ENCODE measurements around the gene ADAMTS2.

ADAMTS2 gene

DNA sequence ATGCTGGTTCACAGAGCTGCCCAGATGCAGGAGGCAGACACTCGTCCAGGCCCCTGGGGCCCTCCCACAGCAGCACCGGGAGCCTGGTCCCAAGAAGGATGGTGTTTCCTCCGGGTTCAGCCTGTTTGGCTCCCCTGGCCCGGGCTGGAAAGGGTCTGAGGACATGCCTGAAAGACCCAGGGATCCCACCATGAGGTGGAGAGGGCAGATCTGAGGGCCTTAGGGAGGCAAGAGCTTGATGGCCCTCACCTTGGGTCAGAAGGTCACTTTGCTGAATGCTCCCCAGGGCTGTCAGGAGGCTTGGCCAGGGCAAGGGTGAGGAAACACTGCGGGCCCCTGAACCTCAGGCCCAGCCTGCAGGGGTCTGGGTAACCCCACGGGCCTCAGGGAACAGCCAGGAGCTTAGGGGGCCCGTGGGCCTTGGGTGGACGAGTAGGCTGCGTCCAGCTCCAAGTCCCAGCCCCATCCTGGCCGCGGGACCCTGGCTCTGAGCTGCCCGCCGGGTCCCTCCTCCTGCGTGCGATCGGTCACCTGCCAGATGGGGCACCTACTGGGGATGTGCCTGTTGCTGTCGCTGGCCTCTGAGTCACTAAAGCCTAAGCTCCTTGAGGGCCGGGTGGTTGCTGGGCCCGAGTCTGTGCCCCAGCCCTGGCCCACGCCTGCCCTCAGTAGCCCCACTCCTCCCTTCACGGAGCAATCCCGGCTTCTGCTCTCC, 178.9 kb downstream of the ADAMTS2 start:
- TF ChIP-seq, protein P1, sequence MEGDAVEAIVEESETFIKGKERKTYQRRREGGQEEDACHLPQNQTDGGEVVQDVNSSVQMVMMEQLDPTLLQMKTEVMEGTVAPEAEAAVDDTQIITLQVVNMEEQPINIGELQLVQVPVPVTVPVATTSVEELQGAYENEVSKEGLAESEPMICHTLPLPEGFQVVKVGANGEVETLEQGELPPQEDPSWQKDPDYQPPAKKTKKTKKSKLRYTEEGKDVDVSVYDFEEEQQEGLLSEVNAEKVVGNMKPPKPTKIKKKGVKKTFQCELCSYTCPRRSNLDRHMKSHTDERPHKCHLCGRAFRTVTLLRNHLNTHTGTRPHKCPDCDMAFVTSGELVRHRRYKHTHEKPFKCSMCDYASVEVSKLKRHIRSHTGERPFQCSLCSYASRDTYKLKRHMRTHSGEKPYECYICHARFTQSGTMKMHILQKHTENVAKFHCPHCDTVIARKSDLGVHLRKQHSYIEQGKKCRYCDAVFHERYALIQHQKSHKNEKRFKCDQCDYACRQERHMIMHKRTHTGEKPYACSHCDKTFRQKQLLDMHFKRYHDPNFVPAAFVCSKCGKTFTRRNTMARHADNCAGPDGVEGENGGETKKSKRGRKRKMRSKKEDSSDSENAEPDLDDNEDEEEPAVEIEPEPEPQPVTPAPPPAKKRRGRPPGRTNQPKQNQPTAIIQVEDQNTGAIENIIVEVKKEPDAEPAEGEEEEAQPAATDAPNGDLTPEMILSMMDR (IDR thresholded peaks at IDR 0.05; ENCODE audit: borderline replicate concordance, insufficient read depth, low read depth, low read length): no peak

DNA sequence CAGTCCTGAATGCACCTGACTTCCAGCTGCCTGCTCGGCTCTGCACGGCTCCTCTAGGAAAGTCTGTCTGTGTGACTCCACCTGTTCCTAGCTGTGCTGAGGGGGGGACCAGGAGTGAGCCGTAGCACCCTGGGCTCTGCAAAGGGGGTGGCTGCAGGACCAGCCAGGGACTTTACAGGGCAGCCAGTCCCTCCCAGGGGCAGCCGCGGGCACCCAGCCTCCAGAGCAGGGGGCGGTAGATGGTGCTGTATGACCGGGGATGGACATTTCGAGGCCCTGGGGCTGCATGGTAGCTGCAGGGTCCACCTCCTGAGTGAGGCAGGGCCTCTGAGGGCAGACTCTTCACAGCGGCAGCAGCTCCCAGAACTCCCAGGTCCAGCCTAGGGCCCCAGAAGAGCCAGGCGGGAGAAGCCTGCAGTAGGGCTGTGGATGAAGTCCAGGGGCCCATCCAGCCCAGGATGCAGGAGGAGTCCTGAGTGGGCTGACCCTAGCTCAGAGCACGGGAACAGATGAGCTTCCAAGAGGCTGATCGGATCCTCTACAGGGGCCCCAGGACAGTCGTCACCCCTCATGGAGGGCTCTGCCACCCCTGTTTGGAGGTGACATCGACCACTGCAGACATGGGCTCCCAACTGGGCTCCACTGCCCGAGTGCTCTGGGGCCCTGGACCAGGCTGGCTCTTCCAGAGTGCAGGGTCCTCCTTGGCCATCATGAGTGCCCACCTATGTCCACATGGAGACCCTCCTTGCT, 179.7 kb downstream of the ADAMTS2 start:
- H3K4me3 ChIP-seq (ENCODE audit: low read depth, low read length): no peak overlapping the region
- TF ChIP-seq, protein P1 (IDR thresholded peaks at IDR 0.05; ENCODE audit: borderline replicate concordance, insufficient read depth, low read depth, low read length): no peak

More for the DNA sequence above, 178.9 kb downstream of the ADAMTS2 start:
- no peak overlapping the region for H3K4me3 ChIP-seq (ENCODE audit: low read depth, low read length)

DNA sequence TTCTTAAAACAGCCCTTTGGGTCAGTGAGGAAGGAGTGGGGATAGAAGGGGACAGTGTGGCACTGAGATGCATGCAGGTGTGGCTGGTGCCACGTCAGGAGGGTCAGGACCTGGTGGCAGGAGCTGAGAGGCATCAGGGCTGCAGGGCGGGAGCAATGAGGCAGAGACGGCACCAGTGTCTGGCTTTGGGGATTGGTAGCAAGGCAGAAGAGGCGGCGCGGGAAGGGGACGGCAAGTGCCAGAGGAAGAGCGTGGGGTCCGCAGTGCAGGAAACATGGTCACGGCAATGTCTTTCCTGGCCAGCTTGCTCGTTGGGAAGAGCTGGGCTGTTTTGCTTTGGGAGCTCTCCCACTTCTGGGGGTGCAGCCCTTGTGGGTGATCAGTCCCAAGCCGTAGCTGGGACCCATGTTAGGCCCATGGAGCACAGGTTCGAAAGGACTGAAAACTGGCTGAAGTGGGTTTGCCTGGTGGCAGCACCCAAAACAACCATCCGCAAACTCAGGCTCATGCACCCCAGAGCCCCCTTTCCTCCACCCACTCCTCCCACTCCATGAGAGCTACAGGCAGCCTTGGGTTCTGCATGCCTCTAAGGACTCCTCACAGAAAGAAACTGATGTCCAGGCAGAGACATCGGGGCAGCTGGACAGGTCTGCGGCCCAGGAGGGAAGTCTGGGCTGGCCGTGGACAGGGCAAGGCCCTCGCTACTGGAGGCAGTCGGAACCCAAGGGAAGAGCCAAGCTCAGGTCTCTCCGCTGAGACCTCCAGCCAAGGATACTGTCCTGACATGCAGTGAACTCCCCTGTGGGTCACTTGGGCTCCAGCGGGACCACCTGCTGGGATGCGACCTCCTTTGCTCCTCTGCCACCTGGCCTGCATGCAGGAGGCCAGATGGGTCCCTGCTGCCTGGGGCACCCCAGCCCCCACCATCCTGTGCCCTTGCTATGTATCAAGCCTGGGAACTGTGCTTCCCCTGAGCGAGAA, 180.6 kb downstream of the ADAMTS2 start:
- TF ChIP-seq, protein P1 (IDR thresholded peaks at IDR 0.05; ENCODE audit: borderline replicate concordance, insufficient read depth, low read depth, low read length): no peak
- no peak overlapping the region for H3K4me3 ChIP-seq (ENCODE audit: low read depth, low read length)

DNA sequence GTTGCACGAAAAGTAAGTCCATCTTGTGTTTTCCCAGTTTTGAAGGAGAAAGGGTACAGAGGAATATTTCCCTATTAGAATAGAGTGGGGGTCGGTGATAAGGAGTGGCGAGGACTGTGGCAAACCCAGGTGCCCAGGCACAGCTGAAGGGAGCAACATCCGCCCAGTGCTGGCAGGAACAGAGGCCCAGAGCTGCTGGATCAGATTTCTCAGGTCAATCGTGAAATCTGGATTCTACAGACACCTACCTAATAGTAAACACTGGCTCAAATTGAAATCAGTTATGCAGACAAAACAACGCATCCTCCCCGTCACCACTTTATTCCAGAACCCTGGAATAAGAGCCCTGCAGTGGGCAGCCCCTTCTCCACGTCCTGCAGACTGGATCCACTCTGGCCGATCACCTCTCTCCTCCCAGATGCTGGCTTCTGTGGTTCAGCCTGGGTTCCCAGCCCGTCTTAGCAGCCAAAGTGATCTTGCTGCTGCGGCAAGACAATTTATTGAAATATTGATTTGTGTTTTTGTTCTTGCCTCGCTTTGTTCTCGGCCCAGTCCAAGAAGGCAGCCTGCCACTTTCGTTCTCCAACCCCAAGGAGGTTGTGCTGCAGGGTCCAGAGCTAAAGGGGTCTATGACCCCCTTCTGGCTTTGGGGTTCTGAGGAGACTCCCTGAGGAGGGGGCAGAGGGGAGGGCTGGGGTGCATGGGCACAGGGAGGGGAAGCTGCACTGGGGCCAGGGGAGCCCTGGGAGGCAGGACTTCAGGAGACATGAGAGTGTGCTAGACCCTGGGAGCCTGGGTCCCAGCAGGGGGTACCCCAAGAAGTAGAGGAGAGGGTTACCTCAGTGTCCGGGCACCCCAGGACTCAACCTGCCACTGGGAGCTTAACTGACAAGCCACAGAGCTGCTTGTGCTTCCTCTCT, 181.8 kb downstream of the ADAMTS2 start:
- TF ChIP-seq, protein P1 (IDR thresholded peaks at IDR 0.05; ENCODE audit: borderline replicate concordance, insufficient read depth, low read depth, low read length): no peak
- no peak overlapping the region for H3K4me3 ChIP-seq (ENCODE audit: low read depth, low read length)

DNA sequence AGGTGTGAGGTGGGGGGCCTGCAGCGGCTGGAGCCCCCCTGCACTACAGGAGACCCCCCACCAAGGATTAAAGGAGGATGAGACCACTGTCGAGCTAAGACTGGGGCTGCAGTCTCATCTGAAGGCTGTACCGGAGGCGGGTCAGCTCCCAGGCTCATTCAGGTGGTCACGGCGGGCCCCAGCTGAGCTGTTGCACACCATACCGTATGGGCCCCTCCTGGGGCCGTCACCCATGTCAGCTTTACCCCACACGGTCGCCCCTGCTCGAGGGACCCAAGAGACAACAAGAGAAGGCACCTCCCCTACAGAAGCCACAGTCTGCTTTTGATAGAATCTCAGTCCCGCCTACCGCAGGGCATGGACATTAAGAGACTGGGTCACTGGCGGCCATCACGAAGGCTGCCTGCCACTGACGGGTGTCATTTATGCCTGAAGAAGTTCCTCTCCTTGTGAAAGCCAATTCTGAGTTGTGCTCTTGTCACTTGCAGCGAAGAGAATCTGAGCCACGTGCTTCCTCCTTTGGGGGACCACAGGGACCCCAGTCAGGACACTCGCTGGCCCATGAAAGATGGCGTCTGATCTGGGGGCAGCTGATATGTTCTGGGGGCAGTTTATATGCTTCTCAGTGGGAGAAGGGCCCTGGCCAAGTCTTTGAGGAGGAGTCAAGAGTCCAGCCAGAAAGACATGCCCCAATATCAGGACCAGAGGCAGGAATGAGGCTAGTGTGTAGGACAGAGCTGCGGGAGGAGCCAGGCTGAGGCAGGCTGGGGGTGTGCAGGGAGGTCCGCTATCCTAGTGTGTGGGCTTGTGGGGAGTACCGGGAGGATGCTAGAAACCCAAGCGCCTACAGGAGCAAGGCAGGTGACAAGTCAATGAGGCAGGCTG, 182.7 kb downstream of the ADAMTS2 start:
- TF ChIP-seq, protein P1 (IDR thresholded peaks at IDR 0.05; ENCODE audit: borderline replicate concordance, insufficient read depth, low read depth, low read length): no peak
- H3K4me3 ChIP-seq (ENCODE audit: low read depth, low read length): no peak overlapping the region
